ENCODE data around the gene CCDC148. TPM values are rescaled to one million over a fixed set of nuclear protein-coding genes. Genes with fewer than 3 reads are reported as not detected.

Gene CCDC148
- total and polyA plus RNA-seq, 2 experiments from 2014 or later = 1.2 to 1.8 TPM

DNA sequence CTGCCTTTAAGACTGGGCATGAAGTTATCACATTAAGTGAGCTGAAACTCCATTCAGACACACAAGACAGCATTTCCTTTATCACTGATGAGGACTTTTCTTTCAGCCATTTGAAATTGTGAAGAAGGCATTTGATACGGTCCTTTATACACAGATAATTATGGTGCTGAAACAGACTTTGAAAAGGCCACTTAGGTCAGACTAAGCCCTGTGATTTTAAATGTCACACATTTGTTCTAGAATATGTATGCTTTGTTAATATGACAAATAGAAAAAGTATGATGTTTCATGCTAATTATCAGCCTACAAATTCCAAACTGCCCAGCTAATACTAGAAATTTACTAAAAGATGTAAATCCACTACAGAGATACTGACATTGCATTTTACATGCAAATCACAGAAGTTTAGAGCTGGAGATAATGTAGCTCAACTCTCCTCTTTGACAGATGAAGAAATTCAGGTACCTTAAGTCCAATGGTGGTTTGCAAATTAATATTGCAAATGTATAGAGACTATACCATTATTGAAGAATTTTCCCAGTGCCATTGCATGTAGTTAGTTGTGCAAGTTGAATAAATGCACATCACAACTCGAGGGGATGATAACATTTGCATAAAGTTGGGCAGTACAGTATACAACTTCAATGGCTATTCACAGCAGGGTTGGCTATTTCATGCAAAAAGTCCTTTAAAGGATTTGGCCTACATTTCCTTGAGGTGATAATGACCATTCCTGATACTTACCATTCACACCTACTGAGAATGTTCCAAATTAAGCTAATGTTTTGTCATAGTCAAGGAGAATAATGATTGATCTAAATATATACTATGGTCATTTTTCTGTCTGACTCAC, 179.7 kb downstream of the CCDC148 start:
- no peak for DNase-seq (ENCODE audit: low spot score)
- H3K79me2 ChIP-seq (replicated peaks; ENCODE audit: insufficient read depth) = no peaks in the 10 kb centered on the region
- H3K36me3 Mint-ChIP-seq (ENCODE audit: low read depth) = peaks cover 20% of the 10 kb centered on the region
- H3K9me2 ChIP-seq (ENCODE audit: insufficient read depth) = no peaks in the 10 kb centered on the region
- TF ChIP-seq, protein P1, sequence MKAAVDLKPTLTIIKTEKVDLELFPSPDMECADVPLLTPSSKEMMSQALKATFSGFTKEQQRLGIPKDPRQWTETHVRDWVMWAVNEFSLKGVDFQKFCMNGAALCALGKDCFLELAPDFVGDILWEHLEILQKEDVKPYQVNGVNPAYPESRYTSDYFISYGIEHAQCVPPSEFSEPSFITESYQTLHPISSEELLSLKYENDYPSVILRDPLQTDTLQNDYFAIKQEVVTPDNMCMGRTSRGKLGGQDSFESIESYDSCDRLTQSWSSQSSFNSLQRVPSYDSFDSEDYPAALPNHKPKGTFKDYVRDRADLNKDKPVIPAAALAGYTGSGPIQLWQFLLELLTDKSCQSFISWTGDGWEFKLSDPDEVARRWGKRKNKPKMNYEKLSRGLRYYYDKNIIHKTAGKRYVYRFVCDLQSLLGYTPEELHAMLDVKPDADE (IDR thresholded peaks at IDR 0.05) = no peak
- TF ChIP-seq REST (IDR thresholded peaks at IDR 0.05; ENCODE audit: unreplicated experiment) (no peak), STAT1 (IDR thresholded peaks at IDR 0.05; ENCODE audit: unreplicated experiment) (no peak), EZH2phosphoT487 (IDR thresholded peaks at IDR 0.05; ENCODE audit: unreplicated experiment) (no peak), ZNF114 (CRISPR knock-in tag; IDR thresholded peaks at IDR 0.05) (no peak), ZNF331 (CRISPR knock-in tag; IDR thresholded peaks at IDR 0.05; ENCODE audit: low read depth) (no peak), CREB1 (CRISPR knock-in tag; IDR thresholded peaks at IDR 0.05; ENCODE audit: low read depth) (no peak), POLR2AphosphoS5 (IDR thresholded peaks at IDR 0.05; ENCODE audit: low read depth) (no peak), NANOG (IDR thresholded peaks at IDR 0.05; ENCODE audit: borderline replicate concordance) (no peak), EZH2 (IDR thresholded peaks at IDR 0.05; ENCODE audit: low read depth, unreplicated experiment) (no peak), JUNB (IDR thresholded peaks at IDR 0.05; ENCODE audit: unreplicated experiment) (no peak)
- TF ChIP-seq, protein P2, sequence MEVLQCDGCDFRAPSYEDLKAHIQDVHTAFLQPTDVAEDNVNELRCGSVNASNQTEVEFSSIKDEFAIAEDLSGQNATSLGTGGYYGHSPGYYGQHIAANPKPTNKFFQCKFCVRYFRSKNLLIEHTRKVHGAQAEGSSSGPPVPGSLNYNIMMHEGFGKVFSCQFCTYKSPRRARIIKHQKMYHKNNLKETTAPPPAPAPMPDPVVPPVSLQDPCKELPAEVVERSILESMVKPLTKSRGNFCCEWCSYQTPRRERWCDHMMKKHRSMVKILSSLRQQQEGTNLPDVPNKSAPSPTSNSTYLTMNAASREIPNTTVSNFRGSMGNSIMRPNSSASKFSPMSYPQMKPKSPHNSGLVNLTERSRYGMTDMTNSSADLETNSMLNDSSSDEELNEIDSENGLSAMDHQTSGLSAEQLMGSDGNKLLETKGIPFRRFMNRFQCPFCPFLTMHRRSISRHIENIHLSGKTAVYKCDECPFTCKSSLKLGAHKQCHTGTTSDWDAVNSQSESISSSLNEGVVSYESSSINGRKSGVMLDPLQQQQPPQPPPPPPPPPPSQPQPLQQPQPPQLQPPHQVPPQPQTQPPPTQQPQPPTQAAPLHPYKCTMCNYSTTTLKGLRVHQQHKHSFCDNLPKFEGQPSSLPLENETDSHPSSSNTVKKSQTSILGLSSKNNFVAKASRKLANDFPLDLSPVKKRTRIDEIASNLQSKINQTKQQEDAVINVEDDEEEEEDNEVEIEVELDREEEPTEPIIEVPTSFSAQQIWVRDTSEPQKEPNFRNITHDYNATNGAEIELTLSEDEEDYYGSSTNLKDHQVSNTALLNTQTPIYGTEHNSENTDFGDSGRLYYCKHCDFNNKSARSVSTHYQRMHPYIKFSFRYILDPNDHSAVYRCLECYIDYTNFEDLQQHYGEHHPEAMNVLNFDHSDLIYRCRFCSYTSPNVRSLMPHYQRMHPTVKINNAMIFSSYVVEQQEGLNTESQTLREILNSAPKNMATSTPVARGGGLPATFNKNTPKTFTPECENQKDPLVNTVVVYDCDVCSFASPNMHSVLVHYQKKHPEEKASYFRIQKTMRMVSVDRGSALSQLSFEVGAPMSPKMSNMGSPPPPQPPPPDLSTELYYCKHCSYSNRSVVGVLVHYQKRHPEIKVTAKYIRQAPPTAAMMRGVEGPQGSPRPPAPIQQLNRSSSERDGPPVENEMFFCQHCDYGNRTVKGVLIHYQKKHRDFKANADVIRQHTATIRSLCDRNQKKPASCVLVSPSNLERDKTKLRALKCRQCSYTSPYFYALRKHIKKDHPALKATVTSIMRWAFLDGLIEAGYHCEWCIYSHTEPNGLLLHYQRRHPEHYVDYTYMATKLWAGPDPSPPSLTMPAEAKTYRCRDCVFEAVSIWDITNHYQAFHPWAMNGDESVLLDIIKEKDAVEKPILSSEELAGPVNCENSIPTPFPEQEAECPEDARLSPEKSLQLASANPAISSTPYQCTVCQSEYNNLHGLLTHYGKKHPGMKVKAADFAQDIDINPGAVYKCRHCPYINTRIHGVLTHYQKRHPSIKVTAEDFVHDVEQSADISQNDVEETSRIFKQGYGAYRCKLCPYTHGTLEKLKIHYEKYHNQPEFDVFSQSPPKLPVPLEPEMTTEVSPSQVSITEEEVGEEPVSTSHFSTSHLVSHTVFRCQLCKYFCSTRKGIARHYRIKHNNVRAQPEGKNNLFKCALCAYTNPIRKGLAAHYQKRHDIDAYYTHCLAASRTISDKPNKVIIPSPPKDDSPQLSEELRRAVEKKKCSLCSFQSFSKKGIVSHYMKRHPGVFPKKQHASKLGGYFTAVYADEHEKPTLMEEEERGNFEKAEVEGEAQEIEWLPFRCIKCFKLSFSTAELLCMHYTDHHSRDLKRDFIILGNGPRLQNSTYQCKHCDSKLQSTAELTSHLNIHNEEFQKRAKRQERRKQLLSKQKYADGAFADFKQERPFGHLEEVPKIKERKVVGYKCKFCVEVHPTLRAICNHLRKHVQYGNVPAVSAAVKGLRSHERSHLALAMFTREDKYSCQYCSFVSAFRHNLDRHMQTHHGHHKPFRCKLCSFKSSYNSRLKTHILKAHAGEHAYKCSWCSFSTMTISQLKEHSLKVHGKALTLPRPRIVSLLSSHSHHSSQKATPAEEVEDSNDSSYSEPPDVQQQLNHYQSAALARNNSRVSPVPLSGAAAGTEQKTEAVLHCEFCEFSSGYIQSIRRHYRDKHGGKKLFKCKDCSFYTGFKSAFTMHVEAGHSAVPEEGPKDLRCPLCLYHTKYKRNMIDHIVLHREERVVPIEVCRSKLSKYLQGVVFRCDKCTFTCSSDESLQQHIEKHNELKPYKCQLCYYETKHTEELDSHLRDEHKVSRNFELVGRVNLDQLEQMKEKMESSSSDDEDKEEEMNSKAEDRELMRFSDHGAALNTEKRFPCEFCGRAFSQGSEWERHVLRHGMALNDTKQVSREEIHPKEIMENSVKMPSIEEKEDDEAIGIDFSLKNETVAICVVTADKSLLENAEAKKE (CRISPR knock-in tag; IDR thresholded peaks at IDR 0.05) = no peak
- TF ChIP-seq, protein P3, sequence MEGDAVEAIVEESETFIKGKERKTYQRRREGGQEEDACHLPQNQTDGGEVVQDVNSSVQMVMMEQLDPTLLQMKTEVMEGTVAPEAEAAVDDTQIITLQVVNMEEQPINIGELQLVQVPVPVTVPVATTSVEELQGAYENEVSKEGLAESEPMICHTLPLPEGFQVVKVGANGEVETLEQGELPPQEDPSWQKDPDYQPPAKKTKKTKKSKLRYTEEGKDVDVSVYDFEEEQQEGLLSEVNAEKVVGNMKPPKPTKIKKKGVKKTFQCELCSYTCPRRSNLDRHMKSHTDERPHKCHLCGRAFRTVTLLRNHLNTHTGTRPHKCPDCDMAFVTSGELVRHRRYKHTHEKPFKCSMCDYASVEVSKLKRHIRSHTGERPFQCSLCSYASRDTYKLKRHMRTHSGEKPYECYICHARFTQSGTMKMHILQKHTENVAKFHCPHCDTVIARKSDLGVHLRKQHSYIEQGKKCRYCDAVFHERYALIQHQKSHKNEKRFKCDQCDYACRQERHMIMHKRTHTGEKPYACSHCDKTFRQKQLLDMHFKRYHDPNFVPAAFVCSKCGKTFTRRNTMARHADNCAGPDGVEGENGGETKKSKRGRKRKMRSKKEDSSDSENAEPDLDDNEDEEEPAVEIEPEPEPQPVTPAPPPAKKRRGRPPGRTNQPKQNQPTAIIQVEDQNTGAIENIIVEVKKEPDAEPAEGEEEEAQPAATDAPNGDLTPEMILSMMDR (conservative IDR thresholded peaks at IDR 0.05; ENCODE audit: low read depth in 2 of 2) = no peak
- H3F3A ChIP-seq (replicated peaks; ENCODE audit: low read depth) = no peaks in the 10 kb centered on the region
- H3K4me1 ChIP-seq (ENCODE audit: insufficient read depth) = no peaks in the 10 kb centered on the region
- no peak overlapping the region for H3K4me3 ChIP-seq
- H3K27me3 Mint-ChIP-seq (ENCODE audit: insufficient read depth, low read depth, poor library complexity) = no peaks in the 10 kb centered on the region
- H3K27me3 ChIP-seq (ENCODE audit: insufficient read depth) = no peaks in the 10 kb centered on the region
- peaks cover 26% of the 10 kb centered on the region; the same call in 2 of the 3 replicates for H3K9me3 Mint-ChIP-seq
- H2AFZ ChIP-seq = no peak overlapping the region
- no peak overlapping the region for H3K4me2 ChIP-seq
- no peak overlapping the region for H3K27ac Mint-ChIP-seq
- no peak for ATAC-seq
- no peak overlapping the region for H3K4me3 Mint-ChIP-seq
- no peak overlapping the region for H3K27ac ChIP-seq (ENCODE audit: low read depth)
- no peaks in the 10 kb centered on the region for H4K20me1 ChIP-seq (replicated peaks; ENCODE audit: insufficient read depth)
- H3K36me3 ChIP-seq (ENCODE audit: insufficient read depth) = 0 out of 2 replicates have a peak, but pooled peaks cover 6% of the 10 kb centered on the region
- H3K4me1 Mint-ChIP-seq = no peaks in the 10 kb centered on the region

All from GM23338 (cell line).